T-helper 1 cell treated with Interleukin-12 subunit alpha and Interleukin-12 subunit beta and Interleukin-4 antibody, amounts not matched to agents 30 μg/mL and 1 μg/mL, for 36 hours (primary cell): ENCODE results near the gene TMEM44.
"Not testable (repeated sequence)": the region's sequence is repeated elsewhere in the genome, so short reads cannot be mapped to it uniquely, and the experiment has no call there.

Experiments
- H3K27ac Mint-ChIP-seq: one replicate; pipeline ENCODE4 v1.8.0; 2021; ENCODE audit warnings: mild to moderate bottlenecking, mixed read lengths
- H3K27me3 Mint-ChIP-seq: one replicate; pipeline ENCODE4 v1.8.0; 2021; ENCODE audit warnings: low read depth, mixed read lengths
- H3K36me3 Mint-ChIP-seq: one replicate; pipeline ENCODE4 v1.8.0; 2021; ENCODE audit warnings: low read depth, mixed read lengths
- H3K4me1 Mint-ChIP-seq: one replicate; pipeline ENCODE4 v1.8.0; 2021; ENCODE audit warnings: low read depth, mixed read lengths
- H3K4me3 Mint-ChIP-seq: one replicate; pipeline ENCODE4 v1.8.0; 2021; ENCODE audit warnings: mild to moderate bottlenecking, moderate library complexity, mixed read lengths
- H3K9me3 Mint-ChIP-seq: one replicate; pipeline ENCODE4 v1.8.0; 2021; ENCODE audit warnings: mixed read lengths

TMEM44 gene

DNA sequence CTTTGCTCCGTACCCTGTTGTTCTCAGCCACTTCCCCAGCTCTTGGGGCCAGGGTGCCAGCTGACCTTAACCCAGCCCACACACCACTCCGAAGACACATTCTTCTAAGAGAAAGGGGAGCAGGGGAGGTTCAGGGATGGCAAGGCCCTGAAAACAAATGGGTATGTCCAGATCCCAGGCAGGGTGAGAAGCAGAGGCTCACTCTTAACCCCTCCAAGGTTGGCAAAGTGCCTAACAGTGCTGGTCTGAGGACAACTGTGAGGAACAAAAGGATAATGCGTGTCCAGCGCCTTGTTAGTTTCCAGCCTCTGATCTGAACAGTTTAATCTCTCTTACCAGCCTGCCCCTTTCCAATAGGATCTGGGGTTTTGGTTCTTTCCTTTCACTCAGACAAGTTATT, 1.5 kb downstream of the TMEM44 start:
- H3K9me3 Mint-ChIP-seq, result peaks cover 3% of the 10 kb centered on the region
- peaks cover 2% of the 10 kb centered on the region for H3K4me1 Mint-ChIP-seq
- H3K27me3 Mint-ChIP-seq, result no peaks in the 10 kb centered on the region
- H3K27ac Mint-ChIP-seq, result no peak overlapping the region
- no peak overlapping the region for H3K4me3 Mint-ChIP-seq
- H3K36me3 Mint-ChIP-seq, result no peaks in the 10 kb centered on the region

DNA sequence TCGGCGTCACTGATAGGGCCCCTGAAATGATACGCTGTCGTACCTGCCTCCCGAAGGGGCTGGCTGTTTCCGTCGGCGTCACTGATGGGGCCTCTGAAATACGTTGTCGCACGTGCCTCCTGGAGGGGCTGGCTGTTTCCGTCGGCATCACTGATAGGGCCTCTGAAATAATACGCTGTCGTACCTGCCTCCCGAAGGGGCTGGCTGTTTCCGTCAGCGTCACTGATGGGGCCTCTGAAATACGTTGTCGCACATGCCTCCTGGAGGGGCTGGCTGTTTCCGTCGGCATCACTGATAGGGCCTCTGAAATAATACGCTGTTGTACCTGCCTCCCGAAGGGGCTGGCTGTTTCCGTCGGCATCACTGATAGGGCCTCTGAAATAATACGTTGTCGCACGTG, 2.5 kb downstream of the TMEM44 start:
- H3K4me1 Mint-ChIP-seq, H3K27ac Mint-ChIP-seq, H3K9me3 Mint-ChIP-seq, H3K36me3 Mint-ChIP-seq, H3K27me3 Mint-ChIP-seq, H3K4me3 Mint-ChIP-seq: not testable (repeated sequence)

DNA sequence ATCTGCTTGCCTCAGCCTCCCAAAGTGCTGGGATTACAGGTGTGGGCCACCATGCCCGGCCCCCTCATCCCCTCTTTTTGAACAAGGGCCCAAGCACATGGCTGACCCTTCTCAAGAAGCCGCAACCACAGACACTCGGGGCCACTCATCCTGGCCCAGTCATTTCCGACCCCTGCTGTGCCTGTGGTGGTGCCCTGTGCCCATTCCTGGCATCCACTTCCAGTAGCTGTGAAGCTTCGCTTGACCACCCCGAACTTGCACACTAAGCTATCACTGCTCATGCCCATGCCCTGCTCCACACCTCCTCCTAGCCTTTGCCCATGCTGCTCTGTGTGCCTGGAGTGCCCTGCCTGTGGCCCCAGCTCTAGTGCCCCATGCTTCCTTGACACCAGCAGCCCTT, 8.3 kb downstream of the TMEM44 start:
- H3K9me3 Mint-ChIP-seq, result peaks cover 3% of the 10 kb centered on the region
- H3K27me3 Mint-ChIP-seq, result no peaks in the 10 kb centered on the region
- H3K4me3 Mint-ChIP-seq, result no peak overlapping the region

DNA sequence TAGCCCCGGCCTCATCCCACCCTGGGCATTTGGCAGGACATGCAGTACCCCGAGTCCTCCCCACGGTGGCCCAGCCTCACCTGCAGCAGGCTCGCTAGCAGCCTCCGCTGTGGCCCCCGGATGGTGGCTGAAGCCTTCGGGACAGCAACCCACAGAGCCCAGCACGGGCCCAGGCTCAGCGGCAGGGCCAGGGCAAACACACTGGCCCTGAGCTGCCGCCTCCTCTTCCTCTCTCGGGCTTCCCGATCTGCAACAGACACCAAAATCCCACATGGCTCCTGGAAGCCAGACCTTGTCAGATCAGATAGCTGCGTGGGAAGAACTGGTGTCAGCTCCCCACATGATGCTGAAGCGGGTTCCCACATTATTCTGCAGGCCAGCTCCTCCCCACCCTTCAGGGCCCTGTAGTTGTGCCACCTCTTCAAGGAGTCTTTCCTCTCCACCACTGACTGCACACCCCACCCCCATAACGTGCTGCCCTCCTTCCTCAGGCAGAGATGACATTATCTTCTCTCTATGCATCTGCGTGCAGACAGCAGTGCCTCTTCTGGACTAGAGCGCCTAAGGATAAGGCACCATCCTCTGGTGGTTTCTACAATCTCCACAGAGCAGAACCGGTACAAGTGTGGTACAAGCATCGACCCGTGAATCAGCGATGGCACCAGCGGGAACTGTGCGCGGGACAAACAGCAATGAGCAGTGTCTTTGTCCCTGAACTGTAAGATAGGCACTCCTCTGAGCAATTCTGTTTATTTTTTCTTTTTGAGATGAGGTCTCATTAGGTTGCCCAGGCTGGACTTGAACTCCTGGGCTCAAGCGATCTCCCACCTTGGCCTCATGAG, 9.5 kb downstream of the TMEM44 start:
- H3K36me3 Mint-ChIP-seq, result no peaks in the 10 kb centered on the region
- no peak overlapping the region for H3K4me3 Mint-ChIP-seq
- H3K27me3 Mint-ChIP-seq, result no peaks in the 10 kb centered on the region
- no peaks in the 10 kb centered on the region for H3K4me1 Mint-ChIP-seq
- H3K27ac Mint-ChIP-seq, result no peak overlapping the region
- no peaks in the 10 kb centered on the region for H3K9me3 Mint-ChIP-seq

More for the DNA sequence above, 8.3 kb downstream of the TMEM44 start:
- no peaks in the 10 kb centered on the region for H3K36me3 Mint-ChIP-seq
- H3K4me1 Mint-ChIP-seq, result no peaks in the 10 kb centered on the region
- H3K27ac Mint-ChIP-seq, result no peak overlapping the region

DNA sequence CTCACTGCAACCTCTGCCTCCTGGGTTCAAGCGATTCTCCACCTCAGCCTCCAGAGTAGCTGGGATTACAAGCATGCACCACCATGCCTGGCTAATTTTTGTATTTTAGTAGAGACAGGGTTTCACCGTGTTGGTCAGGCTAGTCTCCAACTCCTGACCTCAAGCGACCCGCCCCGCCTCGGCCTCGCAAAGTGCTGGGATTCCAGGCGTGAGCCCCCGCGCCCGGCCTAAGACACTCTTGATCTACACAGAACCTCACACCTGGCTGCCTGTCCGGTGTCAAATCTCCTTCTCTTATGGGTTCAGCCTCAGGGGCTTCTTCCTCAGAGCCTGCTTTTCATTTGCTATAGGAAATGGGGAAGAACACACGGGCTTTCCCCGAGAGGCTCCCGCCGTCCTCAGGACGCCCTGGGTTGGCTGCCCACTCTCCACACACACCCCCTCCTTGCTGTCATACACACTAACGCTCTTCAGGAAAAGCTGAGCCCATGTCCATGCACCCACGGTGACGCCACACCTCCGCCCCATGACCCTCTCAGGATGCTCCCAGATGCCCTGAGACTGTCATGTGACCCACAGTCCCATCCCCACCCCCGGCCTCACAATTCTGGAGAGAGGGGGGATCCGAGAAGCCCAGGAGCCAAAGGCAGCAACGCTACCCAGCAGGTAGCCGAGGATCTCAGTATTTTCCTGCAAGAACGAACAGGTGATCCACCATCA, 10.4 kb downstream of the TMEM44 start:
- H3K27me3 Mint-ChIP-seq, result no peaks in the 10 kb centered on the region

DNA sequence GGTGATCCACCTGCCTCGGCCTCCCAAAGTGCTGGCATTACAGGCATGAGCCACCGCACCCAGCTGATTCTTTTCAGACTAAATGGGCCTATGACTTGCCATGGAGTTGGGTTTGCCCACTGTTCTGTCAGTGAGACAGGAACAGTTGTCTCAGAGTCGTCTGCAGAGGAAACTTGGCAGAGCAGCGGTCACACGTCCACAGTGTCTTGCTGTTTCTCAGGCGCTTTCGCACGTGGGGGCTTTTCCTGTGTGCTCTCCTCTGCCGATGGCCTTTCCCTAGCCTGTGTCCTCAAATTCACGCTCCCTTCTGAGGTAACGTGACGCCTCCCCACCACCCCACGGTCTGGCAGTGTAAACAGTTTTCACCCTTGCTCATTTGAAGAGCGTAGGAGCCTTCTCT, 11.3 kb downstream of the TMEM44 start:
- no peaks in the 10 kb centered on the region for H3K4me1 Mint-ChIP-seq
- H3K9me3 Mint-ChIP-seq, result no peaks in the 10 kb centered on the region
- H3K4me3 Mint-ChIP-seq, result no peak overlapping the region
- H3K36me3 Mint-ChIP-seq, result no peaks in the 10 kb centered on the region
- H3K27me3 Mint-ChIP-seq, result no peaks in the 10 kb centered on the region
- H3K27ac Mint-ChIP-seq, result no peak overlapping the region

More for the DNA sequence above, 10.4 kb downstream of the TMEM44 start:
- no peak overlapping the region for H3K4me3 Mint-ChIP-seq
- no peaks in the 10 kb centered on the region for H3K9me3 Mint-ChIP-seq
- no peaks in the 10 kb centered on the region for H3K4me1 Mint-ChIP-seq
- no peaks in the 10 kb centered on the region for H3K36me3 Mint-ChIP-seq
- H3K27ac Mint-ChIP-seq, result no peak overlapping the region

DNA sequence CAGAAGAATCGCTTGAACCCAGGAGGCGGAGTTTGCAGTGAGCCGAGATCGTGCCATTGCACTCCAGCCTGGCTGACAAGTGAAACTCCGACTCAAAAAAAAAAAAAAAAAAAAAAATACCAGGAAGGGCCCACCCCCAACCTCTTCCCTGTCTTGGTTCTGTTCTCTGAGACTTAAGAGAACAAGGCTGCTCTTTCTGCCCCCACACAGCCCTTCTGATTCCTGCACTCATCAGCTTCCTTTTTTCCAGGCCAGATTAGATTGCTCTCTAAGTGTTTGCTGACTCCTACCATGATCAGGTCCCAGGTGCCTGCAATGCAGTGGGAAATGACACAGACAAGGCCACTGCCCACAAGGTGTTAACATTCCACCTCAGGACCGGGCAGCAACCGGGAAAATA, 13.0 kb downstream of the TMEM44 start:
- no peak overlapping the region for H3K4me3 Mint-ChIP-seq
- no peaks in the 10 kb centered on the region for H3K4me1 Mint-ChIP-seq
- no peaks in the 10 kb centered on the region for H3K27me3 Mint-ChIP-seq
- H3K9me3 Mint-ChIP-seq, result no peaks in the 10 kb centered on the region
- H3K36me3 Mint-ChIP-seq, result no peaks in the 10 kb centered on the region
- H3K27ac Mint-ChIP-seq, result no peak overlapping the region

DNA sequence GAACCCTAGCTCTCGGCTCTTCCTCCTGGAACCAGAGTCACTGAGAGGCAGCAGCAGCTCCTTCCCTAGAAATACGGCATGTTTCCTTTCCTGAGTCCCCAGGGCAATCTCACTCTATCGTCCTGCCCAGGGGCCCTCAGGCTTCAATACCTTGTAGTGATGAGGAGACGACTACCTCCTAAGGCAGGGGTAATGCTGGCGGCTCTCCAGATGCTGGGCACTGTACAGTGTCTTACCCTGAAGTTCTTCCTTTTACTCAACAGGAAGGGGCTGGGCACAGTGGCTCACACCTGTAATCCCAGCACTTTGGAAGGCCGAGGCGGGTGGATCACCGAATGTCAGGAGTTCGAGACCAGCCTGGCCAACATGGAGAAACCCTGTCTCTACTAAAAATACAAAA, 13.5 kb downstream of the TMEM44 start:
- Mint-ChIP-seq H3K9me3 (no peaks in the 10 kb centered on the region), H3K4me3 (no peak overlapping the region), H3K4me1 (no peaks in the 10 kb centered on the region), H3K27ac (no peak overlapping the region), H3K27me3 (no peaks in the 10 kb centered on the region), H3K36me3 (no peaks in the 10 kb centered on the region)

DNA sequence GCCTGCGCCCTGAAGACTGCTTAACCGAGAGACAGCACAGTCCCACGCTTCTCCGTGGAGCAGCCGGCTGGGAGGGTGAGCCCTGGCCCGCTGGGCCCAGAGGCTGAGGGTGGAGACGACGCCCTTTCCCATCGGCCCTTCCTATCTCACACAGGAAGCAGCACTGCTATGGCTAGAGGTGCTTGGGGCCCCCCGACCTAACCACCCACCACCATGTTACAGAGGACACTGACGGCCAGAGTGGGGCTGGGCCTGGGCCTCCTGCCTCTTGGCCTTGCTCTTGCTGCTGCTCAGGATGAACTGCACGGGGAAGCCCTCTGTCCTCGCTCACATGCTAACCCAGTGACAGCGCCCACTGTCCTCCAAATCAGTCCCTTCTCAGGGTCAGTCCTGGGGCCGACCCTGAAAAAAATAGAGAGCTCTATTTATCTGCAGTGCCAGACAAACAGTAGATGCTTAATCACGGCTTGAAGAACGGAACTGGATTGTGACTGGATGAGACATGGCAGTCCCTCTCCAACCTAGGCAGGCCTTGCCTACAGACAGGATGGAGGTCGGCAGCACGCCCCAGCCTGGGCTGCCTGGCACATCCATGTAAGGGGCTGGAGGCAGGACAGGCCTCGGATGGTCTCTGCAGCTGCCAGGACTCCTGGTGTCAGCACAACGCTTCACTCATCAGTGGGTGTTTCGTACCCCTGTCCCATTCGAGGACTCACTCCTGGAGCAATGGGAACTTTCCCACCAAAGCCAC, 14.2 kb downstream of the TMEM44 start:
- no peaks in the 10 kb centered on the region for H3K27me3 Mint-ChIP-seq

DNA sequence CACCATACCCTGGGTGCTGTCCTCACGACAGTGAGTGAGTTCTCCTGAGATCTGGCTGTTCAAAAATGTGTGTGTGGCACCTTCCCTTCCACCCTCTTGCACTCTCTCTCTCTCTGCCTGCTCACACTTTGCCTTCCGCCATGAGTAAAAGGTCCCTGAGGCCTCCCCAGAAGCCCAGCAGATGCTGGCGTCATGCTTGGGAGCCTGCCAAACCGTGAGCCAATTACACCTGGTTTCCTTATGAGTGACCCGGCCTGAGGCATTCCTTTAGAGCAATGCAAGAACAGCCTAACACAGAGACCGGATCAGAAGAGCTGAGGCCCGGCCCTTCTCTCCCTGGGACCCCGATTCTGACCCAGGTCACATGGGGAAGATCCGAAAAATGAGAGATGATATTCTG, 15.4 kb downstream of the TMEM44 start:
- H3K9me3 Mint-ChIP-seq, result no peaks in the 10 kb centered on the region
- H3K27ac Mint-ChIP-seq, result no peak overlapping the region
- no peaks in the 10 kb centered on the region for H3K36me3 Mint-ChIP-seq
- no peak overlapping the region for H3K4me3 Mint-ChIP-seq
- no peaks in the 10 kb centered on the region for H3K4me1 Mint-ChIP-seq
- no peaks in the 10 kb centered on the region for H3K27me3 Mint-ChIP-seq

More for the DNA sequence above, 14.2 kb downstream of the TMEM44 start:
- H3K4me1 Mint-ChIP-seq, result no peaks in the 10 kb centered on the region
- no peaks in the 10 kb centered on the region for H3K36me3 Mint-ChIP-seq
- no peak overlapping the region for H3K4me3 Mint-ChIP-seq
- no peaks in the 10 kb centered on the region for H3K9me3 Mint-ChIP-seq
- no peak overlapping the region for H3K27ac Mint-ChIP-seq

DNA sequence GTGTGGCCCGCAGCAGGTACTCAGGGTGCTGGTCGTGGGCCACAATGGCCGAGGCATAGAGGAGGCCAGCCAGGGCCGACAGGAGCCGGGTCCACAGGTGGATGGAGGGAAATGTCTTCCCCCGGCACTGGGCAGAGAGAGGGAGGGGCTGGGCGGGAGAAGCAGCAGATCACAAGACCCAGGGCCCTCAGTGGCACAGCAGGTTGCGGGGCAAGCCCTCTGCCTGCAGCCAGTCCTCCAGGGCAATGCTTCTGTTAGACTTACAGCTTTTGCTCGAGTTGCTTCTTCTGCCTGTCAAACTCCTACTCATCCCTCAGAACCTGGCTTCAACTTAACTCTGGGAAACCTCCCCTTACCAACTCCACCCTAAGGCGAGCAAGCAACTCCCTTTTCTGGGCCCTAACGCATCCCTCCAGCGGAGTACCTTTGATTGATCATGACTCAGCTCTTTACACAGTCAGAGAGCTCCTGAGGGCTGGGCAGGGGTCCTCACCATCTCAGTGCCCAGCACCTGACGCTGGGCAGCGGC, 16.0 kb downstream of the TMEM44 start:
- Mint-ChIP-seq H3K27me3 (no peaks in the 10 kb centered on the region), H3K4me1 (no peaks in the 10 kb centered on the region), H3K36me3 (no peaks in the 10 kb centered on the region), H3K27ac (no peak overlapping the region), H3K9me3 (no peaks in the 10 kb centered on the region), H3K4me3 (no peak overlapping the region)

DNA sequence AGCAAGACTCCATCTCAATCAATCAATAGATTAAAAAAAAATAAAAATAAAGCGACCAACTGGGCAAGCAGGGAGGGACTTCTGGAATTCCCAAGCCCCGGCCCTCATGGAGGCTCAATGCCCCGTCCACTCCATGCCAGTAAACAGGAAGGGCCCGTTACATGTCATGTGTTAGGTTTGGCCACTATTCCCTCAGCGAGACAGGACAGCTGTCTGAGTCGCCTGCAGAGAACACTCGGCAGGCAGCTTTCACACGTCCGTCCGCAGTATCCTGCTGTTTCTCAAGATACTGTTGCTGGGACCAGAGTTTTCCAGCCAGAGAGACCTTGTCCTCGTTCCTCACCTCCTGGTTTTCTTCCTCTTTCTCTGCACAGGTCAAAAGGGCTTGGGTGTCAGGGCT, 18.0 kb downstream of the TMEM44 start:
- no peak overlapping the region for H3K27ac Mint-ChIP-seq
- no peaks in the 10 kb centered on the region for H3K27me3 Mint-ChIP-seq
- no peaks in the 10 kb centered on the region for H3K4me1 Mint-ChIP-seq
- H3K9me3 Mint-ChIP-seq, result no peaks in the 10 kb centered on the region
- no peaks in the 10 kb centered on the region for H3K36me3 Mint-ChIP-seq
- no peak overlapping the region for H3K4me3 Mint-ChIP-seq

DNA sequence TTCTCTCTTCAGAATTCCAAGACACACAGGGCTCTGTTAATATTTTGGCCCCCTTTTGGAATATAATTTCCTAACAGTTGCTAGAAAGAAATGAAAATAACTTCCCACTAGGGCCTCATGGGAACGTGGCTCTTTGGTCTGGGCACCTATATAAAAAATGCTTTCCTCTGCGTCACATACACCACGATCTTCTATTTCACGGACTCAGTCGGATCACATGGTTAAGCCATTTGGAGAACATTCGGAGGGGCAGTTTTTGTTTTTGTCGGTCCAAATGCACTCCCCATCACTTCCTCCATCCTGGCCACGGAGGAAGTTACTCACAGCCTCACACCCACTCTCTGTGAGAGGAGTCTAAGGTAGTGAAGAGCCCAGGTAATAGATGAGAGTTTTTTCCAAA, 21.0 kb downstream of the TMEM44 start:
- Mint-ChIP-seq H3K36me3 (no peaks in the 10 kb centered on the region), H3K9me3 (no peaks in the 10 kb centered on the region), H3K4me3 (no peak overlapping the region), H3K4me1 (no peaks in the 10 kb centered on the region), H3K27me3 (no peaks in the 10 kb centered on the region), H3K27ac (no peak overlapping the region)

DNA sequence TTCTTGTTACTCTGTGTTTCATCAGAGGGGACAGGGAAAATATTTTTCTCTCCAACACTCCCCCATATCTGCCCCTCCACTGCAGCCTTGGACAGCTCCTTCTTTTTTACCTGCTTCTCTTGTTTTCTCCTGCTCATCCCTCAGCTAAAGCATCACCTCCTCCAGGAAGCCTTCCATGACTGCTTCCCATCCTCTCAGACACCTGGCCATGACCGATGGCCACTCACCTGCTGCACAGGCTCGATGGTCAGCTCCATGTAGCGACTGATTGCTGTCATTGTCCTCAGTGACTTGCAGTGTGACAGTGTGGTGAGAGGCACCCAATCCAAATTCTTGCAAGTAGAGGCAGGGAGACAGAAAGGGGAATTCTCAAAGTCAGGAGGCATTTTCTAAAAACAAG, 22.5 kb downstream of the TMEM44 start:
- Mint-ChIP-seq H3K4me1 (no peaks in the 10 kb centered on the region), H3K9me3 (no peaks in the 10 kb centered on the region), H3K36me3 (no peaks in the 10 kb centered on the region), H3K27ac (no peak overlapping the region), H3K4me3 (no peak overlapping the region), H3K27me3 (no peaks in the 10 kb centered on the region)
